K562 (cell line): Measurements from ENCODE around the gene UCN. TPM values are rescaled to one million over a fixed set of nuclear protein-coding genes. Genes with fewer than 3 reads are reported as not detected.

Experiments used
- ARID2 ChIP-seq: fragments of 450-650 bp; IDR thresholded peaks from 2 replicates; pipeline ENCODE4 v1.6.1; 2017; ENCODE audit warnings: antibody characterized with exemption, mild to moderate bottlenecking
- BACH1 ChIP-seq: fragments of 200-800 bp; sonication (Bioruptor generic); IDR thresholded peaks from 2 replicates; pipeline ENCODE4 v1.6.1; 2016; ENCODE audit warnings: missing genetic modification characterization, missing compliant biosample characterization
- BRD4 ChIP-seq: fragments of 200-600 bp; sonication (generic); IDR thresholded peaks from 2 replicates; pipeline ENCODE4 v1.6.1; 2017; ENCODE audit warnings: inconsistent platforms
- CEBPB ChIP-seq: fragments of 450-650 bp; IDR thresholded peaks from 2 replicates; pipeline ENCODE4 v1.6.1; 2016; ENCODE audit warnings: missing genetic modification characterization, missing compliant biosample characterization
- CHD1 ChIP-seq: fragments of 200-600 bp; sonication (generic); IDR thresholded peaks from one replicate; pipeline ENCODE4 v1.6.1; 2012; ENCODE audit warnings: mild to moderate bottlenecking, moderate library complexity, low read length, inconsistent platforms
- FOXK1 ChIP-seq: sonication (generic); formaldehyde crosslinking; IDR thresholded peaks from 2 replicates; pipeline ENCODE4 v1.8.0; 2022; ENCODE audit warnings: missing genetic modification reagents, mild to moderate bottlenecking, borderline replicate concordance
- HDAC1 ChIP-seq, 2 experiments: fragments of 450-650 bp; IDR thresholded peaks; 2 replicates each; pipeline ENCODE4 v1.6.1; 2016 to 2017; ENCODE audit warnings: inconsistent platforms in 1 of 2, mild to moderate bottlenecking in 1 of 2, moderate library complexity in 1 of 2
- MIER1 ChIP-seq: fragments of 450-650 bp; IDR thresholded peaks from 2 replicates; pipeline ENCODE4 v1.6.1; 2016; ENCODE audit warnings: antibody characterized with exemption, mild to moderate bottlenecking, low read depth
- NFXL1 ChIP-seq: fragments of 450-650 bp; formaldehyde crosslinking; IDR thresholded peaks from 2 replicates; pipeline ENCODE4 v1.4.0; 2021; ENCODE audit warnings: mild to moderate bottlenecking
- NR4A1 ChIP-seq, 2 experiments: fragments of 250-450 bp in 1 of 2; fragments of 450-650 bp in 1 of 2; sonication (Bioruptor Pico) in 1 of 2; IDR thresholded peaks; 2 replicates each; pipeline versions ENCODE4 v1.4.0 to v1.6.1; 2016 to 2020; ENCODE audit warnings: mild to moderate bottlenecking in 2 of 2, missing compliant biosample characterization in 1 of 2, missing genetic modification characterization in 1 of 2, moderate library complexity in 1 of 2
- PHB2 ChIP-seq: fragments of 450-650 bp; IDR thresholded peaks from 2 replicates; pipeline ENCODE4 v1.6.1; 2017; ENCODE audit warnings: low read depth
- POLR3G ChIP-seq: IDR thresholded peaks from 2 replicates; pipeline ENCODE4 v1.6.1; 2011; ENCODE audit not compliant: insufficient read length, insufficient replicate concordance; ENCODE audit errors: extremely low read depth
- PTBP1 ChIP-seq: fragments of 200-400 bp; formaldehyde crosslinking; IDR thresholded peaks from 2 replicates; pipeline ENCODE4 v1.6.1; 2017; ENCODE audit warnings: low read depth, low read length
- RBM22 ChIP-seq: fragments of 200-400 bp; formaldehyde crosslinking; IDR thresholded peaks from 2 replicates; pipeline ENCODE4 v1.6.1; 2018; ENCODE audit warnings: low read length, low read depth; ENCODE audit not compliant: poor library complexity, severe bottlenecking
- SRF ChIP-seq, 2 experiments: fragments of 250-450, 450-650 bp in 1 of 2; sonication (Bioruptor Pico) in 1 of 2; sonication (generic) in 1 of 2; formaldehyde crosslinking; IDR thresholded peaks; 2 replicates each; pipeline versions ENCODE4 v1.5.0 to v1.5.1; 2020 to 2022; ENCODE audit warnings: mild to moderate bottlenecking in 1 of 2, missing genetic modification reagents in 1 of 2
- ZNF174 ChIP-seq: fragments of 250-450 bp; sonication (Bioruptor Pico); IDR thresholded peaks from 2 replicates; pipeline ENCODE4 v1.4.0; 2020; ENCODE audit warnings: mild to moderate bottlenecking
- ZNF384 ChIP-seq: IDR thresholded peaks from 2 replicates; pipeline ENCODE4 v1.6.1; 2012; ENCODE audit warnings: low read depth, low read length, improper control_type of control experiment
- polyA plus RNA-seq, 8 experiments: library from polyadenylated mRNA; depleted of rRNA in 4 of 8; stranded (reverse) in 5 of 8; unstranded in 3 of 8; fragments of >200 nt; fragmentation: Nextera tagmentation in 2 of 8; fragmentation: Illumina TruSeq in 1 of 8; extraction: Ambion mirVana in 2 of 8; extraction: Trizol in 1 of 8; gene quantifications; 2 replicates each; pipeline versions ENCODE4 v1.2.1 to v1.2.3, GENCODE V29; 2011 to 2014; ENCODE audit warnings: inconsistent platforms in 1 of 8, missing spikeins in 1 of 8
- total RNA-seq, 7 experiments: library from RNA; depleted of rRNA in 6 of 7; stranded (reverse); fragments of >200 nt in 6 of 7; fragmentation: Illumina TruSeq in 2 of 7; extraction: Trizol in 2 of 7; gene quantifications; 2 replicates each; pipeline versions ENCODE4 v1.2.1 to v1.2.3, GENCODE V29; 2011 to 2021; ENCODE audit warnings: low replicate concordance in 1 of 7
- TF ChIP-seq, protein P1 (sequence below): IDR thresholded peaks from 3 replicates; pipeline ENCODE4 v1.6.1; 2011; ENCODE audit warnings: borderline replicate concordance, mild to moderate bottlenecking, moderate library complexity; ENCODE audit not compliant: insufficient read length; ENCODE audit errors: extremely low read depth
- TF ChIP-seq, protein P2 (sequence below): fragments of 250-450 bp; sonication (Bioruptor Pico); IDR thresholded peaks from 2 replicates; pipeline ENCODE4 v1.5.0; 2021; ENCODE audit warnings: mild to moderate bottlenecking, moderate library complexity
- TF ChIP-seq, protein P3 (sequence below): fragments of 250-450 bp; sonication (Bioruptor Pico); IDR thresholded peaks from 2 replicates; pipeline ENCODE4 v1.5.0; 2021

The UCN gene
- total and polyA plus RNA-seq, 9 of the 15 experiments (the other 6 are each of a cell fraction or from before 2014, with no cell fraction given) = 0.10 to 2.7 (median 0.43) TPM

DNA sequence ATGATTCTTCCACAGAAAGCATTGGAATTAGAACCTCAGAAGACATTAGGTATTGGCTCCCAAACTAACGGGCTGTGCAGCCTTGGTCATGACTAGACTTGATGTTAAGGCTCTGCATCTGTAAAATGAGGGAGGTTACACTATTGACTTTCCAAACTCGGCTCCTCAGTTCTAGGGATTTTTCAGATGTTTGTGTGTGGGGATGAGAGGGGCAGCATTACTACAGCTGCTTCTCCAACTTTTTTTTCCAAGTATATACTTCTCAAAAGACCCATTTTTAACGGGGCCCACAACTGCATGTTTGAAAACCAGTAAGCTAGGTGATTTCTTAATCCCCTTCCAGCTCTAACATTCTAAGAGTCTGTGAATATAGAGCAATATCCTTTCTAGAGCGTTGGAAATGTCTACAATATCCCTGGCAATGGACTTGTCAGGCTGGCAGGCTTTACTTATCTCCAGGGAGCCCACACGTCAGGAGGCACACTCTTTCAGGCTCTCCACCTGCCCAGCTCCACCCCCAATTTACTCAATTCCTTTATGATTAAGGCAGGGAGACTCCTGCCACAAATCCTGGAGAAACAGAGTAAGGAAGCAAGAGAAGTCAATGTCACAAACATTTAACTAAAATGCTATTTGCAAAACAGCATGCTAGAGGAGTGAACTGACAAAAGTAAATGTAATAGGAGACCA is 15.5 kb upstream of the UCN start (continued):
- TF ChIP-seq, protein P1, sequence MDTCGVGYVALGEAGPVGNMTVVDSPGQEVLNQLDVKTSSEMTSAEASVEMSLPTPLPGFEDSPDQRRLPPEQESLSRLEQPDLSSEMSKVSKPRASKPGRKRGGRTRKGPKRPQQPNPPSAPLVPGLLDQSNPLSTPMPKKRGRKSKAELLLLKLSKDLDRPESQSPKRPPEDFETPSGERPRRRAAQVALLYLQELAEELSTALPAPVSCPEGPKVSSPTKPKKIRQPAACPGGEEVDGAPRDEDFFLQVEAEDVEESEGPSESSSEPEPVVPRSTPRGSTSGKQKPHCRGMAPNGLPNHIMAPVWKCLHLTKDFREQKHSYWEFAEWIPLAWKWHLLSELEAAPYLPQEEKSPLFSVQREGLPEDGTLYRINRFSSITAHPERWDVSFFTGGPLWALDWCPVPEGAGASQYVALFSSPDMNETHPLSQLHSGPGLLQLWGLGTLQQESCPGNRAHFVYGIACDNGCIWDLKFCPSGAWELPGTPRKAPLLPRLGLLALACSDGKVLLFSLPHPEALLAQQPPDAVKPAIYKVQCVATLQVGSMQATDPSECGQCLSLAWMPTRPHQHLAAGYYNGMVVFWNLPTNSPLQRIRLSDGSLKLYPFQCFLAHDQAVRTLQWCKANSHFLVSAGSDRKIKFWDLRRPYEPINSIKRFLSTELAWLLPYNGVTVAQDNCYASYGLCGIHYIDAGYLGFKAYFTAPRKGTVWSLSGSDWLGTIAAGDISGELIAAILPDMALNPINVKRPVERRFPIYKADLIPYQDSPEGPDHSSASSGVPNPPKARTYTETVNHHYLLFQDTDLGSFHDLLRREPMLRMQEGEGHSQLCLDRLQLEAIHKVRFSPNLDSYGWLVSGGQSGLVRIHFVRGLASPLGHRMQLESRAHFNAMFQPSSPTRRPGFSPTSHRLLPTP = no peak
- TF ChIP-seq FOXK1 (CRISPR knock-in tag) (no peak), CHD1 (peak; percentile 45), ZNF174 (CRISPR knock-in tag) (no peak), POLR3G (no peak), RBM22 (no peak), SRF (CRISPR knock-in tag; IDR thresholded peaks at IDR 0.05) (no peak), ZNF384 (no peak), NR4A1 (CRISPR knock-in tag; IDR thresholded peaks at IDR 0.05) (no peak), NR4A1 (tag; IDR thresholded peaks at IDR 0.05) (no peak), HDAC1 (IDR thresholded peaks at IDR 0.05) (no peak), BACH1 (tag) (0 out of 2 replicates have a peak, but pooled peaks have one; percentile 14), NFXL1 (CRISPR knock-in tag) (no peak), ARID2 (no peak), PHB2 (no peak), CEBPB (tag) (no peak), BRD4 (peak; percentile 46; the same call in 1 of the 2 replicates), MIER1 (no peak), PTBP1 (no peak)
- TF ChIP-seq, protein P2, sequence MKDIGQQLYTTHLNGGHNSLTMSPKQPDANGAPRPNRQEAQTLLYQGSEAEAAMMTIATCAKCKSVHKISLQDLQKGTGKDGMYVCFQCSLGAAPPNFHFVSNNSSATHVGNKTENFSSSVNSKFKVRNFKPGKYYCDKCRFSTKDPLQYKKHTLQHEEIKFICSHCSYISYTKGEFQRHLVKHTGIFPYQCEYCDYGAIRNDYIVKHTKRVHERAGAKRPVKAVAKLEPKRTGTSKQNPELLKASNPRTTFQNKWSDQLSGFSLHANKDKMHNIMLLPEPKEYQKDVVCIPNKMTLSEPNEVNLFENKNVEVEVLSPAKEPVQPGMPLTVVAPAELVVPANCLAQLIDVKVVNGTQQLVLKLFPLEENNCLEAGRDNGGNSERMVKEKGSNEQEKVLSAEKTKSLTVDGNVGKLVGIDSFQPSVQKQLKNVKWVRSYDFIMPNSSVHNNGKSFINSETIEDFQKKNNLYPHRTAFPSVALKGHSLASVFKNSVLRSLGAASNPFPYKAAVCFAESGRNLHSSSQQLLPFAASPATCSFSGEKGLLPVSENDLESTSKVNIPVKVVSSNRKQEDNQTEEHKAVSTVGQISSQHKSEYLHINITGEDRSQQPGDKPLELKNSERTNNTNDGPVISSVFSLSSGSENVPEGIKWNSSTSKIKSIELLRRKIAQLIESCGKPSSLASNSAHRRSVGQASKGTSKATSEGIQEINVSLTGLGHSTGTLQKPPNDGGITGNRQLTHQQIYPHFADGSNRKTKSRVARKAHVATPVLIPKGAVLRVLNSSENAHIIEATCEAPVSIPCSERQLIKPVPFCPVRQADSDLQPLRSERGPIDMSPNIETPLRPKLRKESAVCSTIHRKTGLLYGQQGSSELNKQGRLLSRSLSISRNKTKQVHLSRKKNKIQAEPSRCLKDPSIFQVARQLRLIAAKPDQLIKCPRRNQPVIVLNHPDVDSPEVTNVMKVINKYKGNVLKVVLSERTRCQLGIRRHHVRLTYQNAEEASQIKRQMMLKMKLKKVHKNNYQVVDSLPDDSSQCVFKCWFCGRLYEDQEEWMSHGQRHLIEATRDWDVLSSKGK (CRISPR knock-in tag) = no peak
- TF ChIP-seq, protein P3, sequence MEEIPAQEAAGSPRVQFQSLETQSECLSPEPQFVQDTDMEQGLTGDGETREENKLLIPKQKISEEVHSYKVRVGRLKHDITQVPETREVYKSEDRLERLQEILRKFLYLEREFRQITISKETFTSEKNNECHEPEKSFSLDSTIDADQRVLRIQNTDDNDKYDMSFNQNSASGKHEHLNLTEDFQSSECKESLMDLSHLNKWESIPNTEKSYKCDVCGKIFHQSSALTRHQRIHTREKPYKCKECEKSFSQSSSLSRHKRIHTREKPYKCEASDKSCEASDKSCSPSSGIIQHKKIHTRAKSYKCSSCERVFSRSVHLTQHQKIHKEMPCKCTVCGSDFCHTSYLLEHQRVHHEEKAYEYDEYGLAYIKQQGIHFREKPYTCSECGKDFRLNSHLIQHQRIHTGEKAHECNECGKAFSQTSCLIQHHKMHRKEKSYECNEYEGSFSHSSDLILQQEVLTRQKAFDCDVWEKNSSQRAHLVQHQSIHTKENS (CRISPR knock-in tag) = no peak
